Panc1 (cell line): ENCODE data around the gene NCAPG2. TPM values are rescaled to one million over a fixed set of nuclear protein-coding genes. Genes with fewer than 3 reads are reported as not detected.

ENCODE experiments used
- ATAC-seq: fragments of 200-7000 bp; cut with Tn5 transposase; 2 replicates; pipeline ENCODE4 v1.9.1; 2020; ENCODE audit warnings: mild to moderate bottlenecking, moderate library complexity
- BruUV-seq: library from RNA; stranded (reverse); fragments of 400-500 nt; replicated peaks from 2 replicates; lab custom pipeline; 2021; lab: Mats Ljungman, UMichigan
- CTCF ChIA-PET: fragments of 300-600 bp; sonication (Branson Sonifier 250); formaldehyde crosslinking; loops from one replicate; lab custom pipeline; 2022; ENCODE audit warnings: antibody characterized with exemption; lab: Charles Lee
- POLR2A ChIA-PET: fragments of 300-600 bp; sonication (Branson Sonifier 250); formaldehyde crosslinking; loops from one replicate; lab custom pipeline; 2022; ENCODE audit warnings: antibody characterized with exemption; lab: Charles Lee
- DNase-seq: peaks from one replicate; pipeline ENCODE4 v3.0.0-alpha.2; 2010; ENCODE audit warnings: low read depth, low spot score
- H3K27ac ChIP-seq: 2 replicates; pipeline ENCODE4 v1.5.1; 2011; ENCODE audit warnings: mild to moderate bottlenecking, low read length, inconsistent platforms
- H3K27me3 ChIP-seq: fragments of 200-500 bp; sonication (Bioruptor generic); 2 replicates; pipeline ENCODE4 v1.6.0; 2014; ENCODE audit warnings: low read length, inconsistent platforms; ENCODE audit not compliant: control insufficient read depth, insufficient read depth
- H3K36me3 ChIP-seq: fragments of 200-500 bp; sonication (Bioruptor generic); 2 replicates; pipeline ENCODE4 v1.5.1; 2014; ENCODE audit warnings: inconsistent platforms, mild to moderate bottlenecking, low read length, moderate library complexity; ENCODE audit not compliant: control insufficient read depth, insufficient read depth
- H3K4me1 ChIP-seq: 2 replicates; pipeline ENCODE4 v1.5.1; 2011; ENCODE audit warnings: inconsistent platforms, mild to moderate bottlenecking, low read length, moderate library complexity; ENCODE audit not compliant: control insufficient read depth, insufficient read depth
- H3K4me3 ChIP-seq, 2 experiments: 2 replicates each; pipeline ENCODE4 v1.5.1; 2011 to 2012; ENCODE audit warnings: low read depth in 2 of 2, low read length in 2 of 2, mild to moderate bottlenecking in 2 of 2, inconsistent platforms in 1 of 2, moderate library complexity in 1 of 2
- H3K9me3 ChIP-seq: fragments of 200-500 bp; sonication (Bioruptor generic); 2 replicates; pipeline ENCODE4 v1.5.1; 2014; ENCODE audit warnings: low read depth, mild to moderate bottlenecking, inconsistent platforms, low read length, moderate library complexity; ENCODE audit not compliant: control insufficient read depth, insufficient read depth
- POLR2AphosphoS5 ChIP-seq: IDR thresholded peaks from 2 replicates; pipeline ENCODE4 v1.6.1; 2012; ENCODE audit warnings: mild to moderate bottlenecking, low read depth, low read length, moderate library complexity
- SIN3A ChIP-seq: IDR thresholded peaks from 2 replicates; pipeline ENCODE4 v1.6.1; 2012; ENCODE audit warnings: low read depth, mild to moderate bottlenecking, low read length, moderate library complexity, borderline replicate concordance; ENCODE audit not compliant: insufficient read depth
- TCF7L2 ChIP-seq: IDR thresholded peaks from 2 replicates; pipeline ENCODE4 v1.6.1; 2011; ENCODE audit warnings: mild to moderate bottlenecking, low read depth, low read length, inconsistent platforms
- in situ Hi-C: cut with HindIII; loops from 2 replicates; pipeline ENCODE4 v1.10.0; 2016; ENCODE audit warnings: low sequenced_read_pairs, low pct_unique_long_range_greater_than_20kb
- intact Hi-C: fragments of 100-400 bp; cut with micrococcal nuclease; formaldehyde crosslinking; loops from one replicate; pipeline ENCODE4 v1.10.0; 2022; ENCODE audit not compliant: unreplicated experiment
- total RNA-seq: library from RNA; stranded (reverse); gene quantifications from one replicate; pipeline ENCODE4 v1.2.1, GENCODE V29; 2021; ENCODE audit not compliant: unreplicated experiment
- TF ChIP-seq, protein P1 (sequence below), 2 experiments: IDR thresholded peaks; 2 replicates each; pipeline ENCODE4 v1.6.1; 2011 to 2012; ENCODE audit warnings: low read depth in 2 of 2, control low read depth in 1 of 2, low read length in 1 of 2, mild to moderate bottlenecking in 1 of 2, moderate library complexity in 1 of 2; ENCODE audit not compliant: insufficient read depth in 1 of 2
- TF ChIP-seq, protein P2 (sequence below): fragments of 450-650 bp; IDR thresholded peaks from 2 replicates; pipeline ENCODE4 v1.5.1; 2017; ENCODE audit warnings: mild to moderate bottlenecking

NCAPG2 gene
- total RNA-seq, 1 experiment from 2014 or later: 81.4 TPM

DNA sequence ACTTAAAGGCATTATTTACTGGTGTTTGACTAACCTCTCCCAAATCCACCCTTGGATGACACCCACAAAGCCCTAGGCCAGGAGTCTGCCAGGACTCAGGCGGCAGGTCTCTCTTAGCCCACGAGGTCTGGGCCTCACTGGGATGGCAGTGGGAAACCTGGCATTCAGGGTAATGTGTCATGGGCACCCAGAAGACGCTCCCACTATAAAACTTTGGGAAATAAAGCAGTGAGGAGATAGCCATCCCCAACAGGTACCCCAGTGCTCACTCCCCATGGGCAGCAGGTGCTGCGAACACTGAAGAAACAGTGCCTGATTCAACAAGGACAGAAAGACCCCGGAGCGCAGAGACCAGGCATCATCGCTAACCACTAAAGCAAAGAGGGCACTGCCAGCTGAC is 102.6 kb downstream of the NCAPG2 start:
- no peak for ATAC-seq
- H3K27ac ChIP-seq: no peak overlapping the region
- H3K4me1 ChIP-seq: no peaks in the 10 kb centered on the region
- in situ Hi-C loops (no loop called here), intact Hi-C loops (no loop called here)
- no TSS peak for BruUV-seq
- no peaks in the 10 kb centered on the region for H3K27me3 ChIP-seq
- TF ChIP-seq POLR2AphosphoS5 (no peak), TCF7L2 (no peak), SIN3A (no peak)
- TF ChIP-seq, protein P1, sequence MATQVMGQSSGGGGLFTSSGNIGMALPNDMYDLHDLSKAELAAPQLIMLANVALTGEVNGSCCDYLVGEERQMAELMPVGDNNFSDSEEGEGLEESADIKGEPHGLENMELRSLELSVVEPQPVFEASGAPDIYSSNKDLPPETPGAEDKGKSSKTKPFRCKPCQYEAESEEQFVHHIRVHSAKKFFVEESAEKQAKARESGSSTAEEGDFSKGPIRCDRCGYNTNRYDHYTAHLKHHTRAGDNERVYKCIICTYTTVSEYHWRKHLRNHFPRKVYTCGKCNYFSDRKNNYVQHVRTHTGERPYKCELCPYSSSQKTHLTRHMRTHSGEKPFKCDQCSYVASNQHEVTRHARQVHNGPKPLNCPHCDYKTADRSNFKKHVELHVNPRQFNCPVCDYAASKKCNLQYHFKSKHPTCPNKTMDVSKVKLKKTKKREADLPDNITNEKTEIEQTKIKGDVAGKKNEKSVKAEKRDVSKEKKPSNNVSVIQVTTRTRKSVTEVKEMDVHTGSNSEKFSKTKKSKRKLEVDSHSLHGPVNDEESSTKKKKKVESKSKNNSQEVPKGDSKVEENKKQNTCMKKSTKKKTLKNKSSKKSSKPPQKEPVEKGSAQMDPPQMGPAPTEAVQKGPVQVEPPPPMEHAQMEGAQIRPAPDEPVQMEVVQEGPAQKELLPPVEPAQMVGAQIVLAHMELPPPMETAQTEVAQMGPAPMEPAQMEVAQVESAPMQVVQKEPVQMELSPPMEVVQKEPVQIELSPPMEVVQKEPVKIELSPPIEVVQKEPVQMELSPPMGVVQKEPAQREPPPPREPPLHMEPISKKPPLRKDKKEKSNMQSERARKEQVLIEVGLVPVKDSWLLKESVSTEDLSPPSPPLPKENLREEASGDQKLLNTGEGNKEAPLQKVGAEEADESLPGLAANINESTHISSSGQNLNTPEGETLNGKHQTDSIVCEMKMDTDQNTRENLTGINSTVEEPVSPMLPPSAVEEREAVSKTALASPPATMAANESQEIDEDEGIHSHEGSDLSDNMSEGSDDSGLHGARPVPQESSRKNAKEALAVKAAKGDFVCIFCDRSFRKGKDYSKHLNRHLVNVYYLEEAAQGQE (IDR thresholded peaks at IDR 0.05; ENCODE audit: insufficient read depth in 1 of 2, low read depth in 2 of 2, low read length in 1 of 2): no peak
- TF ChIP-seq, protein P2, sequence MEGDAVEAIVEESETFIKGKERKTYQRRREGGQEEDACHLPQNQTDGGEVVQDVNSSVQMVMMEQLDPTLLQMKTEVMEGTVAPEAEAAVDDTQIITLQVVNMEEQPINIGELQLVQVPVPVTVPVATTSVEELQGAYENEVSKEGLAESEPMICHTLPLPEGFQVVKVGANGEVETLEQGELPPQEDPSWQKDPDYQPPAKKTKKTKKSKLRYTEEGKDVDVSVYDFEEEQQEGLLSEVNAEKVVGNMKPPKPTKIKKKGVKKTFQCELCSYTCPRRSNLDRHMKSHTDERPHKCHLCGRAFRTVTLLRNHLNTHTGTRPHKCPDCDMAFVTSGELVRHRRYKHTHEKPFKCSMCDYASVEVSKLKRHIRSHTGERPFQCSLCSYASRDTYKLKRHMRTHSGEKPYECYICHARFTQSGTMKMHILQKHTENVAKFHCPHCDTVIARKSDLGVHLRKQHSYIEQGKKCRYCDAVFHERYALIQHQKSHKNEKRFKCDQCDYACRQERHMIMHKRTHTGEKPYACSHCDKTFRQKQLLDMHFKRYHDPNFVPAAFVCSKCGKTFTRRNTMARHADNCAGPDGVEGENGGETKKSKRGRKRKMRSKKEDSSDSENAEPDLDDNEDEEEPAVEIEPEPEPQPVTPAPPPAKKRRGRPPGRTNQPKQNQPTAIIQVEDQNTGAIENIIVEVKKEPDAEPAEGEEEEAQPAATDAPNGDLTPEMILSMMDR: no peak
- POLR2A ChIA-PET: no interaction called here
- no peaks in the 10 kb centered on the region for H3K9me3 ChIP-seq
- DNase-seq: no peak
- H3K36me3 ChIP-seq: no peaks in the 10 kb centered on the region
- H3K4me3 ChIP-seq: no peak overlapping the region
- CTCF ChIA-PET: no interaction called here

DNA sequence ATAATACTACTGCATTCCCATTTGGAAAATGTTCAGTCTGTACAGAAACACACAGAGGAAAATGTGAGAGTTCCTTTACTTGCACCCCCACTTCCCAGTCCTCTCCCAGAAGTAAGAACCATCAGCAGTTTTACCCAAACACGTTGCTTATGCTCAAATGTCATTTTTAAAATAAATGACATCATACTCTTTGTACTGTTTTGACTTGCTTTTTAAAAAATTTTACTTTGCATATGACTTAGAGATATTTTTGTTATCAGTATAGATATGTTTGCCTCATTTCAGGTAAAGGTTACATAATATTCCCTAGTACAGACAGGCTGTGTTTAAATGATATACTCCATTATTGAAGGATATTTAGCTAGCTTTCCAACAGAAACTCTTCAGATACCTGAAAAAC is 103.5 kb downstream of the NCAPG2 start:
- ATAC-seq (no peak), DNase-seq (no peak)
- TF ChIP-seq, protein P2: no peak
- no peak for TF ChIP-seq TCF7L2
- TF ChIP-seq, protein P1 (IDR thresholded peaks at IDR 0.05; ENCODE audit: insufficient read depth in 1 of 2, low read depth in 2 of 2, low read length in 1 of 2): no peak
- TF ChIP-seq POLR2AphosphoS5: no peak
- TF ChIP-seq SIN3A: no peak
- POLR2A ChIA-PET: no interaction called here
- Histone ChIP-seq H3K27me3 (no peaks in the 10 kb centered on the region), H3K4me1 (no peaks in the 10 kb centered on the region), H3K27ac (no peak overlapping the region), H3K4me3 (no peak overlapping the region), H3K9me3 (no peaks in the 10 kb centered on the region), H3K36me3 (no peaks in the 10 kb centered on the region)
- no TSS peak for BruUV-seq
- in situ Hi-C loops (no loop called here), intact Hi-C loops (no loop called here)
- CTCF ChIA-PET: no interaction called here
